GM06990 (cell line): ENCODE results near the gene SNX6.

Source experiments
- DNase-seq: peaks from one replicate; pipeline ENCODE4 v3.0.0-alpha.2; 2011; ENCODE audit not compliant: insufficient read length; ENCODE audit errors: extremely low read depth
- H3K27me3 ChIP-seq: replicated peaks from 2 replicates; pipeline ENCODE4 v1.6.0; 2011; ENCODE audit warnings: low read length; ENCODE audit not compliant: control insufficient read depth, insufficient read depth
- H3K36me3 ChIP-seq: 2 replicates; pipeline ENCODE4 v1.5.1; 2011; ENCODE audit warnings: low read length; ENCODE audit not compliant: control insufficient read depth, insufficient read depth
- H3K4me3 ChIP-seq: replicated peaks from 2 replicates; pipeline ENCODE4 v1.5.1; 2011; ENCODE audit warnings: low read depth, mild to moderate bottlenecking, control low read depth, low read length
- CTCF ChIP-seq: IDR thresholded peaks from 2 replicates; pipeline ENCODE4 v1.5.1; 2011; ENCODE audit warnings: low read length, control low read depth, mild to moderate bottlenecking, inconsistent platforms; ENCODE audit not compliant: insufficient read depth, poor library complexity, severe bottlenecking

The SNX6 gene

GRCh38 chr14:34671716-34672115 is 41.8 kb upstream of the SNX6 start:
- TF ChIP-seq CTCF: no peak
- Histone ChIP-seq H3K27me3 (no peaks in the 10 kb centered on the region), H3K4me3 (no peak overlapping the region), H3K36me3 (no peaks in the 10 kb centered on the region)
- DNase-seq: no peak

- H3K4me3 ChIP-seq: no peak overlapping the region
- TF ChIP-seq CTCF: no peak
- no peaks in the 10 kb centered on the region for H3K36me3 ChIP-seq
- DNase-seq: no peak
- no peaks in the 10 kb centered on the region for H3K27me3 ChIP-seq
These were observed 38.2 kb upstream of the SNX6 start for GRCh38 chr14:34668111-34668510.

GRCh38 chr14:34667007-34667406 is 37.1 kb upstream of the SNX6 start:
- DNase-seq: no peak
- Histone ChIP-seq H3K4me3 (no peak overlapping the region), H3K27me3 (no peaks in the 10 kb centered on the region), H3K36me3 (no peaks in the 10 kb centered on the region)
- TF ChIP-seq CTCF: no peak

GRCh38 chr14:34665785-34666435 is 36.0 kb upstream of the SNX6 start:
- no peak for TF ChIP-seq CTCF
- no peaks in the 10 kb centered on the region for H3K27me3 ChIP-seq
- H3K4me3 ChIP-seq: no peak overlapping the region
- no peaks in the 10 kb centered on the region for H3K36me3 ChIP-seq
- DNase-seq: no peak

- no peak for DNase-seq
- TF ChIP-seq CTCF: no peak
- Histone ChIP-seq H3K27me3 (no peaks in the 10 kb centered on the region), H3K36me3 (no peaks in the 10 kb centered on the region), H3K4me3 (no peak overlapping the region)
These were observed 32.7 kb upstream of the SNX6 start for GRCh38 chr14:34662561-34663088.

- no peak for TF ChIP-seq CTCF
- Histone ChIP-seq H3K36me3 (no peaks in the 10 kb centered on the region), H3K4me3 (no peak overlapping the region), H3K27me3 (no peaks in the 10 kb centered on the region)
- DNase-seq: no peak
These were observed 30.8 kb upstream of the SNX6 start for GRCh38 chr14:34660796-34661195.
